HL-60 (cell line): ENCODE measurements around the gene OIP5.

Experiments used
- GABPA ChIP-seq: IDR thresholded peaks from 2 replicates; pipeline ENCODE4 v1.6.1; 2012; ENCODE audit warnings: low read depth
- TF ChIP-seq, protein P1 (sequence below): IDR thresholded peaks from one replicate; pipeline ENCODE4 v1.5.1; 2011; ENCODE audit warnings: low read length, control low read depth, inconsistent platforms; ENCODE audit not compliant: insufficient read depth
- TF ChIP-seq, protein P2 (sequence below): IDR thresholded peaks from 2 replicates; pipeline ENCODE4 v1.6.1; 2012; ENCODE audit warnings: low read depth; ENCODE audit not compliant: insufficient replicate concordance

DNA sequence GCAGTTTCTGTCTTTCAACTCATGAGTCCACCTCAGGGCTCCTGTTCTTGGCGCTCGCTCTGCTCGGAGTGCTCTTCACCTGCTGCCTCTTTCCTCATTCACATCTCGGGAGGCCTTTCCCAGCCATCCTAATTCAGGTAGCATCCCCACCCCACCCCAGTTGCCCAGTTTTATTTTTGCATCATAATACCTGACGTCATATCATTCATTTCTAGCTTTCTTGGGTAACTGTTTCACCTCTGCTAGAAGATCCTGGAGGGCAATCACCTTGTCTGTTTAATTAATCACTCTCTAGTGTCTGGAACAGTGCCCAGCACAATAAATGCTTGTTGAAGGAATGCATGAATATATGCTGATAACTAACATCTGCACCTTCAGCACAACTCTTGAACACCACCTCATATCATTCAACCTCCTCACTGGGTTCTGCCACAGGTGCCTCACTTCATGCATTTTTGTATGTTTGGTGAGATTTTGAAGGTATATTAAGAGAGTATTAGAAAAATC lies 7.9 kb upstream of the OIP5 start:
- TF ChIP-seq GABPA: no peak
- TF ChIP-seq, protein P1, sequence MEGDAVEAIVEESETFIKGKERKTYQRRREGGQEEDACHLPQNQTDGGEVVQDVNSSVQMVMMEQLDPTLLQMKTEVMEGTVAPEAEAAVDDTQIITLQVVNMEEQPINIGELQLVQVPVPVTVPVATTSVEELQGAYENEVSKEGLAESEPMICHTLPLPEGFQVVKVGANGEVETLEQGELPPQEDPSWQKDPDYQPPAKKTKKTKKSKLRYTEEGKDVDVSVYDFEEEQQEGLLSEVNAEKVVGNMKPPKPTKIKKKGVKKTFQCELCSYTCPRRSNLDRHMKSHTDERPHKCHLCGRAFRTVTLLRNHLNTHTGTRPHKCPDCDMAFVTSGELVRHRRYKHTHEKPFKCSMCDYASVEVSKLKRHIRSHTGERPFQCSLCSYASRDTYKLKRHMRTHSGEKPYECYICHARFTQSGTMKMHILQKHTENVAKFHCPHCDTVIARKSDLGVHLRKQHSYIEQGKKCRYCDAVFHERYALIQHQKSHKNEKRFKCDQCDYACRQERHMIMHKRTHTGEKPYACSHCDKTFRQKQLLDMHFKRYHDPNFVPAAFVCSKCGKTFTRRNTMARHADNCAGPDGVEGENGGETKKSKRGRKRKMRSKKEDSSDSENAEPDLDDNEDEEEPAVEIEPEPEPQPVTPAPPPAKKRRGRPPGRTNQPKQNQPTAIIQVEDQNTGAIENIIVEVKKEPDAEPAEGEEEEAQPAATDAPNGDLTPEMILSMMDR: no peak
- TF ChIP-seq, protein P2, sequence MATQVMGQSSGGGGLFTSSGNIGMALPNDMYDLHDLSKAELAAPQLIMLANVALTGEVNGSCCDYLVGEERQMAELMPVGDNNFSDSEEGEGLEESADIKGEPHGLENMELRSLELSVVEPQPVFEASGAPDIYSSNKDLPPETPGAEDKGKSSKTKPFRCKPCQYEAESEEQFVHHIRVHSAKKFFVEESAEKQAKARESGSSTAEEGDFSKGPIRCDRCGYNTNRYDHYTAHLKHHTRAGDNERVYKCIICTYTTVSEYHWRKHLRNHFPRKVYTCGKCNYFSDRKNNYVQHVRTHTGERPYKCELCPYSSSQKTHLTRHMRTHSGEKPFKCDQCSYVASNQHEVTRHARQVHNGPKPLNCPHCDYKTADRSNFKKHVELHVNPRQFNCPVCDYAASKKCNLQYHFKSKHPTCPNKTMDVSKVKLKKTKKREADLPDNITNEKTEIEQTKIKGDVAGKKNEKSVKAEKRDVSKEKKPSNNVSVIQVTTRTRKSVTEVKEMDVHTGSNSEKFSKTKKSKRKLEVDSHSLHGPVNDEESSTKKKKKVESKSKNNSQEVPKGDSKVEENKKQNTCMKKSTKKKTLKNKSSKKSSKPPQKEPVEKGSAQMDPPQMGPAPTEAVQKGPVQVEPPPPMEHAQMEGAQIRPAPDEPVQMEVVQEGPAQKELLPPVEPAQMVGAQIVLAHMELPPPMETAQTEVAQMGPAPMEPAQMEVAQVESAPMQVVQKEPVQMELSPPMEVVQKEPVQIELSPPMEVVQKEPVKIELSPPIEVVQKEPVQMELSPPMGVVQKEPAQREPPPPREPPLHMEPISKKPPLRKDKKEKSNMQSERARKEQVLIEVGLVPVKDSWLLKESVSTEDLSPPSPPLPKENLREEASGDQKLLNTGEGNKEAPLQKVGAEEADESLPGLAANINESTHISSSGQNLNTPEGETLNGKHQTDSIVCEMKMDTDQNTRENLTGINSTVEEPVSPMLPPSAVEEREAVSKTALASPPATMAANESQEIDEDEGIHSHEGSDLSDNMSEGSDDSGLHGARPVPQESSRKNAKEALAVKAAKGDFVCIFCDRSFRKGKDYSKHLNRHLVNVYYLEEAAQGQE: no peak
